Testis (tissue), 3 donors: ENCODE measurements around the gene MBLAC1. TPM values are rescaled to one million over a fixed set of nuclear protein-coding genes. Genes with fewer than 3 reads are reported as not detected.

Source experiments
- DNase-seq: peaks from one replicate; pipeline ENCODE4 v3.0.0-alpha.2; 2019
- H3K27ac ChIP-seq, 2 donors: fragments of 200-600 bp; sonication (generic); one replicate each; pipeline ENCODE4 v1.5.1; 2019
- H3K27me3 ChIP-seq: fragments of 200-600 bp; sonication (generic); one replicate; pipeline ENCODE4 v1.5.1; 2019
- H3K36me3 ChIP-seq: fragments of 200-600 bp; sonication (generic); one replicate; pipeline ENCODE4 v1.5.1; 2017; ENCODE audit warnings: low read depth; ENCODE audit errors: missing control alignments
- H3K4me1 ChIP-seq: fragments of 200-600 bp; sonication (generic); one replicate; pipeline ENCODE4 v1.5.1; 2019
- H3K4me3 ChIP-seq, 2 donors: fragments of 200-600 bp; sonication (generic); one replicate each; pipeline ENCODE4 v1.5.1; 2017 to 2019
- H3K9me3 ChIP-seq: fragments of 200-600 bp; sonication (generic); one replicate; pipeline ENCODE4 v1.5.1; 2017
- POLR2A ChIP-seq: fragments of 450-650 bp; IDR thresholded peaks from one replicate; pipeline ENCODE4 v1.6.1; 2017; ENCODE audit warnings: antibody characterized with exemption, mild to moderate bottlenecking, moderate library complexity
- WGBS, 2 donors: methylation state at CpG; one replicate each; pipeline ENCODE4 v1.1.5; 2018; 5-methylcytosine and 5-hydroxymethylcytosine counted together
- intact Hi-C: fragments of 100-400 bp; cut with DNase I; formaldehyde crosslinking; loops from one replicate; pipeline ENCODE4 v1.15.1; 2023; ENCODE audit warnings: low total_unique reads
- polyA plus RNA-seq: library from polyadenylated mRNA; stranded (reverse); fragments of 350-450 nt; fragmentation: Illumina TruSeq; extraction: RNeasy Lipid Tissue Mini Kit (QIAGEN cat#74804); gene quantifications from one replicate; pipeline ENCODE4 v1.2.3, GENCODE V29; 2014; ENCODE audit warnings: low read depth, low replicate concordance; ENCODE audit not compliant: insufficient read depth
- total RNA-seq, 2 donors: library from RNA; depleted of rRNA; stranded (reverse); fragments of >200 nt; gene quantifications; one replicate each; pipeline ENCODE4 v1.2.3, GENCODE V29; 2016
- TF ChIP-seq, protein P1 (sequence below), 3 experiments: fragments of 450-650 bp in 2 of 3; fragments of 200-600 bp in 1 of 3; sonication (generic) in 1 of 3; IDR thresholded peaks; one replicate each; pipeline ENCODE4 v1.5.1; 2016 to 2019; ENCODE audit warnings: antibody characterized with exemption in 3 of 3, mild to moderate bottlenecking in 2 of 3, moderate library complexity in 1 of 3

The MBLAC1 gene
- total and polyA plus RNA-seq, 3 donors from 2014 or later: 2.9 to 10.2 (median 7.2) TPM

DNA sequence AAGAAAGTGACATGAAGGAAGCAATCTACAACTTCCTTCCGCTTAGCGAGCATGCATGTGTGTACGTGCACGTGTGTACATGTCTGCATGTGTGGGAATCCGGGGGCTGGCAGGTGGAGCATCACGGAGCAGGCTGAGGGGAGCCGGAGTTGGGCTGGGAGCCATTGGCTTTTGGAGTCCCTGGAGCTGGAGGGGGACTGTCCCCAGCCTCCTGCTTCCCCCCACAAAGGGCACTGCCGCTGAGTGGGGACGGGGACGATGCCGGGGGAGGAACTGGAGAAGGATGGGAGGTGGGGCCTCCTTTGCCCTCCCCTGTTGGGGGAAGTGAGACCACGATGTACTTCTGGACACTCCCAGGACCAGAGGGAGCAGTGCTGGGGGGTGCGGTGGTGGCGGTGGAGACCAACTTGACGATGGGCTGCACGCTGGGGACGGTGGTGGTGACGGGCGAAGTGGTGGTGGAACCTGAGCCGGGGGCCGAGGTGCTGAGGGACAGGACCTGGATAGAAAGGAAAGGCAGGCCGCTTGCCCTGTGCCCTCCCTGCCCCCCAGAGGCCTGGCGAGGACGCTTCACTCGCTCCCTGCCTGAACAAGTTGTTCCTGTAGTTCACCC is 19.5 kb upstream of the MBLAC1 start:
- 80 to 84% methylated on average over 21 to 25 of the region's 25 CpGs for WGBS, 2 donors
- Histone ChIP-seq H3K36me3 (no peaks in the 10 kb centered on the region), H3K4me1 (no peaks in the 10 kb centered on the region), H3K27ac (no peak overlapping the region), H3K4me3 (no peak overlapping the region), H3K27me3 (no peaks in the 10 kb centered on the region), H3K9me3 (no peaks in the 10 kb centered on the region)
- DNase-seq: no peak
- no peak for TF ChIP-seq POLR2A
- TF ChIP-seq, protein P1, sequence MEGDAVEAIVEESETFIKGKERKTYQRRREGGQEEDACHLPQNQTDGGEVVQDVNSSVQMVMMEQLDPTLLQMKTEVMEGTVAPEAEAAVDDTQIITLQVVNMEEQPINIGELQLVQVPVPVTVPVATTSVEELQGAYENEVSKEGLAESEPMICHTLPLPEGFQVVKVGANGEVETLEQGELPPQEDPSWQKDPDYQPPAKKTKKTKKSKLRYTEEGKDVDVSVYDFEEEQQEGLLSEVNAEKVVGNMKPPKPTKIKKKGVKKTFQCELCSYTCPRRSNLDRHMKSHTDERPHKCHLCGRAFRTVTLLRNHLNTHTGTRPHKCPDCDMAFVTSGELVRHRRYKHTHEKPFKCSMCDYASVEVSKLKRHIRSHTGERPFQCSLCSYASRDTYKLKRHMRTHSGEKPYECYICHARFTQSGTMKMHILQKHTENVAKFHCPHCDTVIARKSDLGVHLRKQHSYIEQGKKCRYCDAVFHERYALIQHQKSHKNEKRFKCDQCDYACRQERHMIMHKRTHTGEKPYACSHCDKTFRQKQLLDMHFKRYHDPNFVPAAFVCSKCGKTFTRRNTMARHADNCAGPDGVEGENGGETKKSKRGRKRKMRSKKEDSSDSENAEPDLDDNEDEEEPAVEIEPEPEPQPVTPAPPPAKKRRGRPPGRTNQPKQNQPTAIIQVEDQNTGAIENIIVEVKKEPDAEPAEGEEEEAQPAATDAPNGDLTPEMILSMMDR (IDR thresholded peaks at IDR 0.05): no peak
- intact Hi-C loops: no loop called here

DNA sequence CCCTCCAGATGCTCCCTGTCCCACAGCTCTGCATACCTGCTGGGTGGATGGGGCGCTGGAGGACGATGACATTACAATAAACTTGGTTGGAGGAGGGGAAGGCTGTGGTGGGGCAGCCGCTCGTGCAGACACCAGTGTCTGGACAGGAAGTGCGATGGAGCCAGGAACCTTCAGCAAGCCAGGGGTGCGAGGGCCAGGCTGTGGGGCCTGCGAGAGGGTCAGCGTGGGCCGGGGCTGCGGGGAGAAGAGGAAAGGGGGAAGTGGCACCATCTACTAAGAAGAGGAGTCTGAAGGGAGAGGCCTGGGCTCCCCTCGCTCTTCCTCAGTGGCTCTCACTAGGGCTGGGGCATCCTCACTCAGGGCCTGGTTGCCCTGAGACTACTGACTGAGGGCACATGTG is 18.9 kb upstream of the MBLAC1 start:
- Histone ChIP-seq H3K27ac (no peak overlapping the region), H3K4me3 (no peak overlapping the region)
- WGBS, 2 donors: 81 to 84% methylated on average over 6 to 11 of the region's 11 CpGs

DNA sequence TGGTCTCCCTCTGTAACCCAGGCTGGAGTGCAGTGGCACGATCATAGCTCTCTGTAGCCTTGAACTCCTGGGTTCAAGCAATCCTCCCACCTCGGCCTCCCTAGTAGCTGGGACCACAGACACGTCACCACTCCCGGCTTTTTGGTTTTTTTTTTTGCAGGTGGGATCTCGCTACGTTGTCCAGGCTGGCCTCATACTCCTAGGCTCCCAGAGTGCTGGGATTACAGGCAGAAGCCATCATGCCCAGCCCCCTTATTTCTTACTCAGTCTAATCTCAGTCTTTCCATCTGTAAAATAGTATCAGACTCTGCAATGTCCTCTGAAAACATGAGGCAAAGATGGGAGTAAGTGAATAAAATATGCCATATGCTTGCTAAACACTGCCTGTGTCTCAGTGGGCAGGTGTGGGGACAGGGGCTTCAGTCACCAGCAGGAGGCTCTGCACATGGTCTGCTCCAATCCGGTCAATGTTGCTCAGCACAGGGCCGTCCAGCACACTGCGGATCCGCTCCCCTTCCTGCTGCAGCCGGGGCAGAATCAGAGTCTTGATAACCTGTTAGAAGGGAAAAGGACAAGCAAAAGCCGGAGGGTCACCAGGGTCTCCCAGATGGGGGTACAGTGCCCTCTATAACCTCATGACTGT is 17.1 kb upstream of the MBLAC1 start:
- TF ChIP-seq POLR2A: no peak
- TF ChIP-seq, protein P1 (IDR thresholded peaks at IDR 0.05): no peak
- WGBS, 2 donors: 86 to 88% methylated on average over 11 to 12 of the region's 12 CpGs
- H3K9me3 ChIP-seq: no peaks in the 10 kb centered on the region
- DNase-seq: no peak
- no peaks in the 10 kb centered on the region for H3K36me3 ChIP-seq
- intact Hi-C loops: no loop called here
- no peaks in the 10 kb centered on the region for H3K27me3 ChIP-seq
- no peaks in the 10 kb centered on the region for H3K4me1 ChIP-seq
- H3K4me3 ChIP-seq: no peak overlapping the region
- H3K27ac ChIP-seq: no peak overlapping the region

More for the DNA sequence above, 18.9 kb upstream of the MBLAC1 start:
- no peak for DNase-seq
- Histone ChIP-seq H3K4me1 (no peaks in the 10 kb centered on the region), H3K9me3 (no peaks in the 10 kb centered on the region), H3K36me3 (no peaks in the 10 kb centered on the region), H3K27me3 (no peaks in the 10 kb centered on the region)
- intact Hi-C loops: no loop called here
- no peak for TF ChIP-seq POLR2A
- TF ChIP-seq, protein P1 (IDR thresholded peaks at IDR 0.05): no peak

DNA sequence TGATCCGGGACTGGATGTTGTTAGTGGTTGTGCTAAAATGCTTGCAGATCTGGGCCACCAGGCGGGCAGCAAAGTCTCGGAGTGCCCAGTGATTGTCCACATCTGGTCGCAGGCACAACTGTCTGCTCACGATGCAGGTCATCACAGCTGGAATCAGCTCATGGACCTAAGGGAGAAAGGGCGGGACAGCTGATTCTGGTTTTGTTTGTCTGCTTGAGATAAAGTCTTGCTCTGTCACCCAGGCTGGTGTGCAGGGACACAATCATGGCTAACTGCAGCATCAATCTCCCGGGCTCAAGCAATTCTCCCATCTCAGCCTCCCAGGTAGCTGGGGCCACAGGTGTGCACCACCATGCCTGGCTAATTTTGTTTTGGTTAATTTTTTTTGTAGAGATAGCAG is 15.6 kb upstream of the MBLAC1 start:
- no peak for TF ChIP-seq POLR2A
- TF ChIP-seq, protein P1 (IDR thresholded peaks at IDR 0.05): no peak
- no peak for DNase-seq

DNA sequence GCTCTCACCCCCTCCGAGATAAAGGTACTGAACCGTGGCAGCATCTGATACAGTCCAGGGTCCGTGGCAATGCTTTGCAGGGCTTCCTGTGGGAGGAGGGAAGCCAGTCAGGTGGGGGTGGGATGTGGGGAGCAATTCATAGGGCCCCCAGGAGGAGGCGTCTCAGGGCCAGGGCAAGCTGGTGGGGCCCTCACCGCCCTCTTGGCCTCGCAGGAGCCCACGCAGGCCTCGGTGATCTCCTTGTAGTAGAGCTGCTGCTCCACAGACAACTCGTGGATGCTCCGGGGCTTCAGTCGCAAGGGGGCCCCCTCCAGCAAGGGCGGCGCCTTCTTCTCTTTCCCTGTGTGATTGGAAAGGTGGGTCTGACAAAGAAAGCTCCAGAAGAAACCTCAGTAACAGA is 14.9 kb upstream of the MBLAC1 start:
- 87 to 97% methylated on average over 6 to 13 of the region's 13 CpGs for WGBS, 2 donors
- H3K27me3 ChIP-seq: no peaks in the 10 kb centered on the region
- H3K4me3 ChIP-seq: no peak overlapping the region
- no peak for DNase-seq
- no peaks in the 10 kb centered on the region for H3K9me3 ChIP-seq
- TF ChIP-seq POLR2A: no peak
- TF ChIP-seq, protein P1 (IDR thresholded peaks at IDR 0.05): no peak
- H3K4me1 ChIP-seq: no peaks in the 10 kb centered on the region
- intact Hi-C loops: no loop called here
- no peaks in the 10 kb centered on the region for H3K36me3 ChIP-seq
- H3K27ac ChIP-seq: no peak overlapping the region

More for the DNA sequence above, 15.6 kb upstream of the MBLAC1 start:
- no peaks in the 10 kb centered on the region for H3K36me3 ChIP-seq
- intact Hi-C loops: no loop called here
- no peaks in the 10 kb centered on the region for H3K27me3 ChIP-seq
- no peak overlapping the region for H3K27ac ChIP-seq
- H3K9me3 ChIP-seq: no peaks in the 10 kb centered on the region
- H3K4me1 ChIP-seq: no peaks in the 10 kb centered on the region
- no peak overlapping the region for H3K4me3 ChIP-seq
- 85 to 95% methylated on average over 7 of the region's 7 CpGs for WGBS, 2 donors
